NCI-H748 (cell line): ENCODE data around the gene PPP1R1C.

Experiments used
- DNase-seq: peaks from one replicate; lab custom pipeline; 2025; ENCODE audit not compliant: unreplicated experiment; lab: John Stamatoyannopoulos, UW

The PPP1R1C gene

DNA sequence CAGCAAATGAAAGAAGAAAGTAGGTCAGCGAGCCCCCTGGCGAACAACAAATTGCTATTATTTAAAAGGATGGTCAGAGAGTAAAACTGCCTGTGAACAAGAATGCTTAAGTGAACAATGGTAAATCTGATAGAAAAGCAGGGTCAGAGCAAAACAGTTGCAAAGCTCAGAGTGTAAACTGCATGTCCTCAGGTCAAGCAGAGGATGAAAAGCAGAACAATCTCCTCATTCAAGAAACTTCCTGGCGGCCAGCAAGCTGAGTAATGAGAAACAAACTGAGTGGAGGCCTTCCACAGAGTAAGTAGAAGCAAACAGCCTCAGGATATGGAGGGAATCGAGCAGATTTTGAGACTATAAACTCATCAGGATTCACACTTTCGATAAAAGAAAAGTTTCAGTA is 117.9 kb downstream of the PPP1R1C start:
- DNase-seq: no peak

DNA sequence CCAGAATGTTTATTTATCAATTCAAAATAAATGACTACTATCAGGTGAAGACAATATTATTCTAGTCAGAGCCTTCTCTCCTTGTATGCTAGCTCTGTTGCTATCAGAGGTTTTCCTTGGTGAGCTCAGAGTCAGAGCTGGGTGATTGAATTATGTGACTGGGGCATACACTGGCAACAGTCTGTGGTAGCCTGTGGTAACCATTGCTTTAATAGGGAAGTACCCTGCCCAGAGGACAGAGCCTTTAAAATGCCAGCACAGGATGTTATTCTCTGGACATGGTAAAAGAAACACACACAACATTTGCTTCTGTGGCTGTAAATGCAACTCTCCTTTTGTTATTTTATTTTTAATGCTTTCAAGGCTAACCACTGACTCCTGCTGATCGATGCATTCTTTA is 124.7 kb downstream of the PPP1R1C start:
- no peak for DNase-seq

DNA sequence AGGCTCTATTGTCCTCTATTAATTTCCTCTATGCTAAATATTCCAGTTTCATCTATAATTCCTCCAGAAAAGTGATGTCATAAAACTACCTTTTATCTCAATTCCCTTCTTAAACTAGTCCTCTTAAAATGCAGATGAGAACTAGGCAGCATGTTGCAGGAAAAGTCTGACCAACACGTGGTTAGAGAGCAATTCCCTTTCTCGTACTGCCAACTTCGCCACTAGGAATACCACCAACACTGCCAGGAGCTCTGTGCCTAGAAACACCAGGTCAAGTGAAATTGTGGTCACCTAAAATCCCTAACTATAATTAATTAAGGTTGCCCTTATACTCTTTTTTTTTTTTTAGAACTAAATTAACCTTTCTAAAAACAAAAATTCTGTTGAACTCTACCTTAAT is 127.7 kb downstream of the PPP1R1C start:
- DNase-seq: no peak

DNA sequence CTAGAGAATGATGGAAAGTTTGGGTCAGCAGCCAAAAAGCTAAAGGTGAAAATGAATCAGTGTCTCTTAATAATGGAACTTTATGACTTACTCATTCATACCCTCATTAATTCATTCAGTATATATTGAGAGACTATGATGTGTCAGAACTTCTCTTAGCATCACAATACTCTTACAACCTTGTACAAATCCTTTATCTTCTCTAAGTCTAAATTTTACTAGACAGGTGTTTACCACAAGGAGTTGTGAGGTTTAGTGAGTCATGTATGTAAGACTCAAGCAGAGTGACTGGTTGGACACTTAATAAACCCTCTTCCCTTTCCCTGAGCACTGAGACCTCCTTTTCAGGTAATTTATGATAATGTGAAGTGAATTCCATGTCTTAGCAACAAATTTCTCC is 129.6 kb downstream of the PPP1R1C start:
- DNase-seq: no peak

DNA sequence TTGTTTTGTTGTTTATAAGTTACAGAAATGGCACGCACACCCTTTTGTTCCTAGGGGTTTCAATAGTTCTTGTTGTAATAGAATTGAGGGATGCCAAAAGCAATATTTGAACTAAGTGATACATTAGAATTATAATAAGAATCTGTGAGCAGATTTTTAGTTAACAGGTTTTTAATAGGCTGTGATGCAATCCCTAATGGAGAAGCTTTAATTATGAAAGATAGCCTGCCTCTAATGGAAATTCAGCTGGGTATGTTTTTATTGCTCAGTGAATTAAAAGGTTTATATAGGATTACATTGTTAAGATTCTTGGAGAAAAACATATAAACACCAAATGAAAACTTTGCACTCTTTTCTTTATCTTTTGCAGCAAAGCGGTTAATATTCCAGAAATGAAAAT is 131.1 kb downstream of the PPP1R1C start:
- DNase-seq: no peak

DNA sequence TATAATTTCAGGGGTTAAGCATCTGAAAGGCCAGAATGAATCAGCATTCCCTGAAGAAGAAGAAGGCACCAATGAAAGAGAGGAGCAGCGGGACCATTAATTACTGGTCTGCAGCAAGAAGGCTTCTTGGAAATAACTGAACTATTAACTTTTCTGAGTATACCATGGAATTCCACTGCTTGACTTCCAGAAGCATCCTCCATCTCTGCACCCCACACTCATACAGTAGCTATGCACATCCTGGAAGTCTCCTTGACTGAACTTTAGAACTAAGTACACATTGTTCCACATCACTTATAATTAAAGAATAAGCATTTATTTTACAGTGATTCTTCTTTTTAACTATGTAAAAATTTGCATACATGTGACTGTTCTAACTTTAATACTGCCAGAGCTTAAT is 131.5 kb downstream of the PPP1R1C start:
- no peak for DNase-seq

DNA sequence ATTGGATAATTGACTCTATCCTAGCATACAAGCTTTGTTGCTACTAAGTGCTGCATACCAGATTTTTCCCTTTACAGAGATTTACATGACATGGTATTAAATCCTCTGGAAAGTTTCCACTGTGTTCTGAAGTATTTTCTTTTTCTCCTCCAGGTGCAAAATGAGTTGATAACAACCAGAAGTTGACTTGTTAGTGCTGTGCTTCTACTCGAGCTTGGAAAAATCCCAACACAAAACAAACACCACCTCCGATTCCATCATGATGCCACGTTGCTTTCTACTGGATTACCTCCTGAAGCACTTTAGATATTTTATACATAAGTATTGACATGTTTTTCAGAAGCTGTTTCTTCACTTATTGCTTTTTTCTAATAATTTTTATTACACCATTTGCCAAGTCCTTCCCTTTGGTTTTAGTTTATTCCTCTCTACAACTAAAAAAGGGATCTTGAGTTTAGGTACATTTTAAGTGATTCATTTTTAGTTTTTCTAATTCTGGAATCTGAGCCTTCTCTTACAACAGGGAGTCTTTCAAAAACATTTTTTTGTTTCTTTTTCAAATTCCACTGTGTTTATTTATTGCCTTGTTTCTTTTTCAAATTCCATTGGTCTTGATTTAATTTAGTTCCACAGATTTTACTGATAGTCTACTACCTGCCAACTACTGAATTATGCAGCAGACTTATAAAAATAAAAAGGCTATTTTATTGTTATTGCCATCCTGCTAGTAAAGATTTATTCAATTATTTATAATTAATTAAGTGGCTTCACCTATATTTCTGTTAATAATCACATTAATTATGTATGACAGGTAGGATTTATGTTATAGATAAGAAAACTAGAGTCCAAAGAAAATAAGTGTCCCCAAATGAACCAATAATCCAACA is 143.4 kb downstream of the PPP1R1C start:
- DNase-seq: no peak

DNA sequence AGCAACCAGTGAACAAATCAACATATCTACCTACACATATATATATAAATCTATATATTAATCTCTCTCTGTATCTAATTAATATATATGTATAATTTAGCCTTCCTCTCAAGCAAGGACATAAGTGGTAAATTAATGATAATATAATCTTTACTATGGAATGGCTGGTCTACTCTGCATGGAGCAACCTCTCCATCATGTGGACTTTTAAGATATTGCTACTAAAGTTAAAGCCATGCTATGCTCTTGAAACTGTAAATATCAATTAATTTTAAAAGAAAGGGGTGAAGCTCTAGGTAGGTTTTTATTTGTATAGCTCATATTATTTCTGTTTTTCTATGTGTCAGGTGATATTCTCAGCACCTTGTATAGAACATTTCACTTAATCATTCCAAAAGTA is 147.0 kb downstream of the PPP1R1C start:
- peak; percentile 67 for DNase-seq

DNA sequence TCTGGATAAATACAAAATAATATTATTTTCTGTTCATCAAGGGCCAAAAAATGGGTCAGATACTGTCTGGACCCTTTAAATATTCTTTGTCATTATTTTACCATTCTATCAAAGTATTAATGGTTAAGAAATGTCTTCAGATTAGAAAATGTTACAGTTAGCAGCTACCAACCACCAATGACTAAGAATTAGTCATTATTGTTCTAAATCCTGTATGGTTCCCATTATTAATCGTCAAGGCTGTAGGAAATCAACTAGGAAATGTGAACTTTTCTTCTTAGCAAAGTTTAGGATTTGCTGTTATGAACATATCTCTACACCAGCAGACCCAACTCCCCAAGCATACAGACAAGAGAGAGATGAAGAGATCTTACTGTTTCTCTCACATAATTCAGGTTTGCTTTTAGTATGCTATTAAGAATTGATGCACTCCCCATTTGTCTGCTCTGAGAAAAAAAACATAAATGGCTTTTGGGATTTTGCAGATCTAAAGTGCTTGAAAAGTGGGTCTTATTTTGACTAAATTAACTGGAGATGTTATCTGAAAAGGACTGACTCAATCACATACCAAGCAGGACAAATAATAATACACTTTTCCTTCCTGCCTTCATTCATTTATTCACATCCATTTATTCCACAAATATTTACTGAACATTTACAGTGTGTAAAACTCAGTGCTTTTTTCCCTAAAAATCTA is 147.7 kb downstream of the PPP1R1C start:
- DNase-seq: no peak

DNA sequence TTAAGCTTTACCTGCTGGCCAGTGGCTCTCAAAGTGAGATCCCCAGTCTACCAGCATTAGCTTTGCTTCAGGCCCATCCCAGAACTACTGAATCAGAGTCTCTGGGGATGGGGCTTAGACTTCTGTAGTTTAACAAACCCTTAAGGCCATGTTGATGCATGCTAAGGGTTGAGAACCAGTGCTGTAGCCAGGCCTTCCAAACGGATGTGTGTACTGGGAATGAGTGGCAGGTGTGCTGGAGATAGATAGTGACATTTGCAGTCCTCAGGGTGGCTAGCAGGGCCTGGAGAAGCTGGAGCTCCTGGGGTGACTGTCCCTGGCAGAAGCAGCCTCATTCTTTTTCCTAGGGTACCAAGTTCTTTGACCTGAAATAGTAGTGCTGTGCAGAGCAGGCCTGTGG is 148.5 kb downstream of the PPP1R1C start:
- no peak for DNase-seq

DNA sequence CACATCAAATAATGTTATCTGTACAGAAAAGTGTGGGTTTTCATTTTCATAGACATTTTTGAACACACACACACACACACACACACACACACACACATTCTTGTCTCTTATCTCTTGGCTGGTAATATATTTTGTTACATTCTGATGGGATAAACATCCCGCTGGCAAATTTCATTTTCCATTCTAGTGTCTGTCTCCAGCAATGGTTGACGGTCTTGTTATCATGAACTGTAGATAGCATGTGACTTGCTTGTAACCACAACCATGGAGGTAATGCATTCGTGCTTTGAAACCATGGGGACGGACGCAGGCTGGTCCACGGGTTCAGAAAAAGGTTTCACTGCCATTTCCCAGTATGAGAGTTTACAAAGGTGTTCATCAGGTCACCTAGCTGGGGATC is 156.4 kb downstream of the PPP1R1C start:
- no peak for DNase-seq

DNA sequence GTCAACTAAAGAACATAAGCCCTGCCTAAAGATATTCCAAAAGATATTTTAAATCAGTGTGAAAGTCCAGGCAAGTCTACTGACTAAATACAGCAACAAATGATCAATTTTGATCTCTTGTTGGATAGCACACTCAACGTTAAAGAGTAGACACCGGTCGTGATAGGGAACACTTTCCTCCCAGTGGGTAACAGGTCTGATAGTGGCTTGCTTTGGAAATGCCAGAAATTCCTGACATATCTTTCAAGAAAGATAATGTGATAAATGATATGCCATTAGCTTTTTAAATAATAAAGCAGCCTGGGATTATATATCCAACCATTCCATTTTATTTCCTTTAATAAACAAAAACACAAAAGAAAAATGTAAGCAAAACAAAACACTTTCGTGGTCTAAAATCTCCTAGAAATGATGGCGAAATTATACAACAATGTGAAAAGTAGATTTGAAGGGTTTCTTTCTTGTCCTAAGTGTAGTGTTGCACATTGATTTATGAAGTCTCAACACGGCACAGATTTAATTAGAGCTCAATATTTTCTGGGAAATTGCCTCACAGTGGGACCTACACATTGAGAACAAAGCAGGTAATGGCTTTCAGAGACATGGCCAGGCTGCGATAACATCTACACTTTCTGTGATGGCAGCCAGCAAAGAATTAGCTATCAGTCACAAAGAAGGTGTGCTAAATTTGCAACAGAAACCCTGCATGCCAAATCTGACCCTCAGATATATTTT is 158.6 kb downstream of the PPP1R1C start:
- DNase-seq: no peak

DNA sequence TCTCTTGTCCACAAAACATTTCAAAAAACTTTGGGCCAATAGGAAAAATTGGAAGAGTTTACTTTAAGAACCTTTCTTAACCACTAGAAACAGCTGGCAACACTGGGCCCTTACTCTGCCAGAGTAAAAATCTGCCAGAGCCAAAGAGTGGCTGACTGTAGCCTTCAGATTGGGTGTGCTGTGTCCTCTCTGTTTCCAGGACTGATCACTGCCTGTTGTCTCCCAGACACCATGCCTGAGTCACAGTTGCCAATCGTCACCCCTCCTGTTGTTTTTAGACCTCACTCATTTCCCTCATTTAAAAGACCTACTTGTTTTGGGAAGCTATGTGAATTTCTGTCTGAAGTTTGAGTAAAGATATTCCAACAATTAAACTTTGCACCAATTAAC is 159.1 kb downstream of the PPP1R1C start:
- DNase-seq: no peak

DNA sequence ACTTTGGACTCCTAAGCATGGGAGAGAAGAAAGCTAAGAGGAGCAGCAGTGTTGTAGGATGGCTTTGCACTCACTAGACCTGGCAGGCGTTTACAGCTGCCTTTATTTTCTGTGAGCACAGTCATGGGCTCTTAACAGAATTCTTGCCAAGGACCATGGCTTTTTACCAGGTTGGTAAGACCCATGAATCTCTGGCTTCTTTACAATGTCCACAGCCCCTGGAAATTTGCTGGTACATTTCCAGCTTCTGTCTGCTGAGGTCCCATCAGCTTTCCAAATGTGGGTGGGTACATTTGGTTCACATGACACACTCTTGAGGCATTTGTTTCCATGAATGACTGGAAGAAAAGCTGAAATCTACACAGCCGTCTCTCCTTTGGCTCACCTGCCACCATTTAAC is 162.7 kb downstream of the PPP1R1C start:
- DNase-seq: no peak

DNA sequence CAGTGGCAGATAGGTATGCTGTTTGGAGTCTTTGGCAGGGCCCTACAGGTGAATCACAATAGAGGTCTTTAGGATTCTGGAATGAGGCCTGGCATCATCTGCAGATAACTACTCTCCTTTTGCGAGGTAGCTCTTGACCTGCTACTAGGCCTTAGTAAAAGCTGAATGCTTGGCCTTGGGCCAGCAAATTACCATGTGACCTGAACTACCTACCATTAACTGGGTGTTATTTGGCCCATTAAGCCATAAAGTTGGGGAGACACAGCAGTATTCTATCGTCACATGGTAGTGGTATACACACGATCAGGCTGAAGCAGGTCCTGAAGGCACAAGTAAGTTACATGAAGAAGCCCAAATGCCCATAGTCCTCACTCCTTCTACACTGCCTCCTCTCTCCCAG is 178.2 kb downstream of the PPP1R1C start:
- no peak for DNase-seq

DNA sequence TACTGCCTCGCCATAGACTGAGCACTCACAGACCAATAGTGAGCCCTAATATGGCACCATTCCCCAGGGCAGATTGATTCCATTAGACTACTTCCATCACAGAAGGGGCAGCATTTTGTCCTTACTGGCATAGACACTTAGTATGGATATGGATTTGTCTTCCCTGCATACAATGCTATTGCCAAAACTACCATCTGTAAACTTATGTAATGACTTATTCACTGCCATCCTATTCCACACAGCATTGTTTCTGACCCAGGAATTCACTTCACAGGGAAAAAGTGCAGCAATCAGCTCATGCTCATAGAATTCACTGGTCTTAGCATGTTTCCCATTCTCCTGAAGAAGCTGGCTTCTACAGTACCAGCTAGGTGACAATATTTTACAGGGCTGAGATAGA is 179.0 kb downstream of the PPP1R1C start:
- DNase-seq: no peak

DNA sequence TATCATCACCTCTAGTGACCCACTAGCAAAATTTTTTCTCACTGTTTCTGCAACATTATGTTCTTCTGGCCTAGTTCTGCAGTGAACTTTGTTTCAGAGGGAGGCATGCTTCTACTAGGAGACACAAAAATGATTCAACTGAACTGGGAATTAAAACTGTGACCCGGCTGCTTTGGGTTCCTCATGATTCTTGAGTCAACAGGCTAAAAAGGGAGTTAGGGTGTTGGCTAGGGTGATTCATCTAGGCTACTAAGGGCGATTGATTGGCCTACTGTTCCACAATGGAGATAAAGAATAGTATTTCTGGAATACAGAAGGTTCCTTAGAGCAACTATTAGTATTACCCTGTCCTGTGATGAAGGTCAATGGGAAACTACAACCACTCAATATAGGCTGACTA is 179.5 kb downstream of the PPP1R1C start:
- DNase-seq: no peak

DNA sequence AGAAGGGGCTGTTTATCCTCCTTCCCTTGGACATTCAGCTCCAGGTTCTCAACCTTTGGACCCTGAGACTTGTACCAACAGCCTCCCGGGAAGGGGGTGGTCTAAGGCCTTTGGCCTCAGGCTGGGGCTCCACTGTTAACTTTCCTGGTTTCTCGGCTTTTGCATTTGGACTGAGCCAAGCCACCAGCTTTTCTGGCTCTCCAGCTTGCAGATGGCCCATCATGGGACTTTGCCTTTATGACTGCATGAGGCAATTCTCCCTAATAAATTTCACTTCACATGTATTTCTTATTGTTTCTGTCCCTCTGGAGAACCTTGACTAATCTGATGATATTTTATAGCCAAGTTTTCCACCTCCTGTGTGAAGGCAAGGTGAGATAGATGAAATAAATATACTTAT is 180.8 kb downstream of the PPP1R1C start:
- no peak for DNase-seq

DNA sequence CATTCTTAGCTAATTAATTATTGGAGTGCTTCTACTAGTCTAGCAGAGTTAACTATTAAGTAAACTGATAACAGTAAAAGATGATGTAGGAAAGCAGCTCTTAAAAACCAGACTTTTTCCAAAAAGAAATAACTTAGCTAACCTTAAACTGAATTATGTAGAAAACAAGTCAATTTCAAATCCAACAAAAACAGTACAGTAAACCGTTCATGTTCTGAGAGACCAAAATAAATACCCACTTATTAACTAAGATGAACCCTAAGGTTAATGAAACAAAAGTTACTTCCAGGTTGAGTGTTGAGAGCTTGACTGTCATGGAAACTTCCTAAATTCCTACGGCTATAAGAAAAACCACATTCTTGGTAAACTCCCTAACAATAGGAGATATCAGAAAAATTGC is 181.2 kb downstream of the PPP1R1C start:
- no peak for DNase-seq
